Measurements from ENCODE around the gene INSYN2A.
A peak's percentile ranks its signal among the peaks of the same experiment; 100 is the strongest.

The INSYN2A gene

GRCh38 chr10:127228195-127228787 lies 31.9 kb upstream of the INSYN2A start:
- DNase-seq (ENCODE audit: low read depth, low spot score), result peak; percentile 6
- in situ Hi-C loops (cut with HindIII; ENCODE audit: low sequenced_read_pairs), result no loop called here

GRCh38 chr10:127227663-127228062 lies 31.3 kb upstream of the INSYN2A start:
- in situ Hi-C loops (cut with HindIII; ENCODE audit: low sequenced_read_pairs), result no loop called here
- TF ChIP-seq CTCF (IDR thresholded peaks at IDR 0.05; ENCODE audit: low read depth, low read length), result no peak
- no peak for DNase-seq (ENCODE audit: low read depth, low spot score)
- no peak overlapping the region for H3K4me3 ChIP-seq (ENCODE audit: low read depth, low read length)

More at GRCh38 chr10:127228195-127228787, 31.9 kb upstream of the INSYN2A start:
- H3K4me3 ChIP-seq (ENCODE audit: low read depth, low read length), result no peak overlapping the region
- TF ChIP-seq CTCF (IDR thresholded peaks at IDR 0.05; ENCODE audit: low read depth, low read length), result no peak

GRCh38 chr10:127227027-127227426 lies 30.6 kb upstream of the INSYN2A start:
- no peak for DNase-seq (ENCODE audit: low read depth, low spot score)
- no peak for TF ChIP-seq CTCF (IDR thresholded peaks at IDR 0.05; ENCODE audit: low read depth, low read length)
- in situ Hi-C loops (cut with HindIII; ENCODE audit: low sequenced_read_pairs), result no loop called here
- H3K4me3 ChIP-seq (ENCODE audit: low read depth, low read length), result no peak overlapping the region

GRCh38 chr10:127221281-127221680 lies 24.9 kb upstream of the INSYN2A start:
- DNase-seq (ENCODE audit: low read depth, low spot score), result no peak
- in situ Hi-C loops (cut with HindIII; ENCODE audit: low sequenced_read_pairs), result no loop called here
- TF ChIP-seq CTCF (IDR thresholded peaks at IDR 0.05; ENCODE audit: low read depth, low read length), result no peak
- no peak overlapping the region for H3K4me3 ChIP-seq (ENCODE audit: low read depth, low read length)

GRCh38 chr10:127218658-127219057 lies 22.3 kb upstream of the INSYN2A start:
- no peak for DNase-seq (ENCODE audit: low read depth, low spot score)
- in situ Hi-C loops (cut with HindIII; ENCODE audit: low sequenced_read_pairs), result no loop called here
- TF ChIP-seq CTCF (IDR thresholded peaks at IDR 0.05; ENCODE audit: low read depth, low read length), result no peak
- H3K4me3 ChIP-seq (ENCODE audit: low read depth, low read length), result no peak overlapping the region

- no peak for TF ChIP-seq CTCF (IDR thresholded peaks at IDR 0.05; ENCODE audit: low read depth, low read length)
- DNase-seq (ENCODE audit: low read depth, low spot score), result peak; percentile 35
- H3K4me3 ChIP-seq (ENCODE audit: low read depth, low read length), result no peak overlapping the region
- in situ Hi-C loops (cut with HindIII; ENCODE audit: low sequenced_read_pairs), result no loop called here
Measured at GRCh38 chr10:127216786-127217185, 20.4 kb upstream of the INSYN2A start.

Measured in astrocyte of the spinal cord (primary cell).